ENCODE data around the gene PRKG1. TPM values are rescaled to one million over a fixed set of nuclear protein-coding genes. Genes with fewer than 3 reads are reported as not detected.

The PRKG1 gene
- total and polyA plus RNA-seq, 2 of the 8 experiments (the other 6 are each of a cell fraction or from before 2014, with no cell fraction given) = 4.2 to 15.2 TPM

DNA sequence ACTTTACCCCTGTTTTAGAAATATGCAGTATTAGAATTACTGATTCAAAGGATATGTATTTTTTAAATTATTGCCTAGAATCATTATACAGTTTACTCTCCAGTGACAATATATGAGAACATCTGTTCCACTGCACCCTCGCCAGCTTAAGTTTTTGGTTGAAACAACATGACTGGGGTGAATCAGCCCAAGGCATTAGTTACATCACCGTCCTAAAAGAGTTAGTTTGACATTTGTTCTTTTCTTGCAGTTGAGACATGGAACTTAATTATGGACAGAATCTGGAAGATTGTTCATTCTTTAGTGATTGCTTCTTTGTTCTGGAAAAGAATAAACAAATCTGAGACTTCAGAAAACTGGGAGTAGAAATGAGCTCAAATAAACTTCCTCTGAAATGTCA, 1072.5 kb downstream of the PRKG1 start (continued):
- TF ChIP-seq GTF2F1 (IDR thresholded peaks at IDR 0.05; ENCODE audit: borderline replicate concordance, low read depth, low read length) (no peak), SP1 (IDR thresholded peaks at IDR 0.05; ENCODE audit: low read depth, low read length) (no peak)

All from H1 (cell line).